AG04450 (cell line): ENCODE results near the gene TMEM120A. TPM values are rescaled to one million over a fixed set of nuclear protein-coding genes. Genes with fewer than 3 reads are reported as not detected.

ENCODE experiments used
- CTCF ChIA-PET: fragments of 300-600, 350-600 bp; formaldehyde crosslinking; extraction: SDS; loops from one replicate; lab custom pipeline; 2022; ENCODE audit warnings: antibody characterized with exemption, inconsistent platforms; lab: Charles Lee
- POLR2A ChIA-PET: fragments of 350-600 bp; formaldehyde crosslinking; extraction: SDS; loops from one replicate; lab custom pipeline; 2021; ENCODE audit warnings: antibody characterized with exemption, inconsistent platforms; lab: Yijun Ruan, JAX
- DNase-seq: peaks from one replicate; pipeline ENCODE4 v3.0.0-alpha.2; 2011; ENCODE audit warnings: low read depth, low spot score
- H3K27ac ChIP-seq: one replicate; pipeline ENCODE4 v1.5.1; 2012; ENCODE audit warnings: low read depth, low read length, control low read depth
- H3K27me3 ChIP-seq: one replicate; pipeline ENCODE4 v1.6.0; 2012; ENCODE audit warnings: low read length; ENCODE audit not compliant: control insufficient read depth, insufficient read depth
- H3K4me3 ChIP-seq: 2 replicates; pipeline ENCODE4 v1.5.1; 2011; ENCODE audit warnings: mild to moderate bottlenecking, low read depth, low read length, control low read depth
- H3K9me3 ChIP-seq: 2 replicates; pipeline ENCODE4 v1.5.1; 2012; ENCODE audit warnings: low read length; ENCODE audit not compliant: control insufficient read depth, insufficient read depth
- CTCF ChIP-seq: IDR thresholded peaks from 2 replicates; pipeline ENCODE4 v1.5.1; 2011; ENCODE audit warnings: low read depth, low read length, control low read depth, inconsistent platforms
- polyA plus RNA-seq: library from polyadenylated mRNA; depleted of rRNA; stranded (reverse); fragments of >200 nt; gene quantifications from 2 replicates; pipeline ENCODE4 v1.2.3, GENCODE V29; 2011

TMEM120A gene
- polyA plus RNA-seq, 1 experiment: 46.3 TPM

- TF ChIP-seq CTCF: no peak
- no peak for DNase-seq
- CTCF ChIA-PET: interaction anchor here (0.6 kb wide), 1 partner anchor 330 kb away, joined by 6 read pairs; no protein-coding TSS in a partner anchor
- Histone ChIP-seq H3K4me3 (no peak overlapping the region), H3K9me3 (no peaks in the 10 kb centered on the region; the same call in 1 of the 2 replicates), H3K27me3 (no peaks in the 10 kb centered on the region), H3K27ac (no peak overlapping the region)
- POLR2A ChIA-PET: no interaction called here
Measured at GRCh38 chr7:75984130-75985008, 10.0 kb downstream of the TMEM120A start.

DNA sequence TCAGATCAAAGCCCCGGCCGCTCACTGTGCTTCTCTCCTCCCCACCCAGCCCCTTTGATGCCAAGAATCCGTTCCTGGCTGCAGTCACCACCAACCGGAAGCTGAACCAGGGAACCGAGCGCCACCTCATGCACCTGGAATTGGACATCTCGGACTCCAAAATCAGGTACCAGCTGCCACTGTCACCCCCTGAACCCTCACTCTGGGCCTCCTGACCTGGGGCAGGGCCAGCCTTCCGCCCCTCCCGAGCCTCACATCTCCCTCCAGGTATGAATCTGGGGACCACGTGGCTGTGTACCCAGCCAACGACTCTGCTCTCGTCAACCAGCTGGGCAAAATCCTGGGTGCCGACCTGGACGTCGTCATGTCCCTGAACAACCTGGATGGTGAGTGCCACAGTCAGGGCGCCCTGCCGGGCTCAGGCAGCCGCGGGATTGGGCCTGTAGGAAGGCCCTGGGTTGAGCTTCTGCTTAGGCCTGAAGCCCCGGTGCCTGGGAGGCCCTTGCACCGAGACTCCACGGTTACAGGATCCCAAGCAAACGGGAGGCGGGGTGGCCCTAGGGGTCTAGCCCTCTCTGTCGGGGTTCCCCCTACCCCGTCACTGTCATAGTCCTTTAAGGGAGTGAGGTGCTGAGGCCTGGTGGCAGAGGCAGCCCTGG is 10.8 kb downstream of the TMEM120A start:
- no peak for DNase-seq
- ChIA-PET POLR2A (no interaction called here), CTCF (no interaction called here)
- no peaks in the 10 kb centered on the region; the same call in 1 of the 2 replicates for H3K9me3 ChIP-seq
- no peak overlapping the region for H3K4me3 ChIP-seq
- H3K27ac ChIP-seq: no peak overlapping the region
- TF ChIP-seq CTCF: no peak
- H3K27me3 ChIP-seq: no peaks in the 10 kb centered on the region

- TF ChIP-seq CTCF: no peak
- no peak overlapping the region for H3K27ac ChIP-seq
- H3K4me3 ChIP-seq: no peak overlapping the region
- H3K27me3 ChIP-seq: no peaks in the 10 kb centered on the region
- H3K9me3 ChIP-seq: no peaks in the 10 kb centered on the region; the same call in 1 of the 2 replicates
- ChIA-PET CTCF (no interaction called here), POLR2A (no interaction called here)
- DNase-seq: no peak
Measured at GRCh38 chr7:75982306-75983064, 11.9 kb downstream of the TMEM120A start.

GRCh38 chr7:75981453-75982305 is 12.7 kb downstream of the TMEM120A start:
- no peak for TF ChIP-seq CTCF
- CTCF ChIA-PET: no interaction called here

More at GRCh38 chr7:75981453-75982305, 12.7 kb downstream of the TMEM120A start:
- H3K27ac ChIP-seq: no peak overlapping the region
- POLR2A ChIA-PET: no interaction called here
- H3K27me3 ChIP-seq: no peaks in the 10 kb centered on the region
- no peak for DNase-seq
- no peaks in the 10 kb centered on the region; the same call in 1 of the 2 replicates for H3K9me3 ChIP-seq
- H3K4me3 ChIP-seq: no peak overlapping the region
